ENCODE results near the gene CCDC150. TPM values are rescaled to one million over a fixed set of nuclear protein-coding genes. Genes with fewer than 3 reads are reported as not detected.

Gene CCDC150
- total RNA-seq, 1 donor, result 5.8 TPM

- Histone ChIP-seq H3K27me3 (ENCODE audit: insufficient read depth, low read length) (no peaks in the 10 kb centered on the region), H4K20me1 (ENCODE audit: insufficient read depth, low read length) (no peaks in the 10 kb centered on the region), H3K36me3 (ENCODE audit: insufficient read depth, low read length) (no peaks in the 10 kb centered on the region), H3K4me3 (ENCODE audit: insufficient read depth, low read length) (no peak overlapping the region), H3K27ac (ENCODE audit: low read depth, low read length) (no peak overlapping the region), H2AFZ (ENCODE audit: low read length) (no peak overlapping the region), H3K4me2 (ENCODE audit: insufficient read depth, low read length) (no peak overlapping the region), H3K9me3 (ENCODE audit: low read depth, low read length) (no peaks in the 10 kb centered on the region), H3K4me1 (ENCODE audit: insufficient read depth, low read length) (no peaks in the 10 kb centered on the region), H3K79me2 (ENCODE audit: insufficient read depth, low read length) (no peaks in the 10 kb centered on the region)
- TF ChIP-seq CTCF (IDR thresholded peaks at IDR 0.05; ENCODE audit: extremely low read depth, low read depth, low read length), result no peak
- DNase-seq (ENCODE audit: insufficient read length, low spot score, missing footprints), result no peak
These were observed 103.7 kb downstream of the CCDC150 start for GRCh38 chr2:196743165-196743564.

GRCh38 chr2:196745711-196746110 lies 106.2 kb downstream of the CCDC150 start:
- Histone ChIP-seq H3K4me2 (ENCODE audit: insufficient read depth, low read length) (no peak overlapping the region), H3K27me3 (ENCODE audit: insufficient read depth, low read length) (no peaks in the 10 kb centered on the region), H3K79me2 (ENCODE audit: insufficient read depth, low read length) (no peaks in the 10 kb centered on the region), H3K9me3 (ENCODE audit: low read depth, low read length) (no peaks in the 10 kb centered on the region), H4K20me1 (ENCODE audit: insufficient read depth, low read length) (no peaks in the 10 kb centered on the region), H3K27ac (ENCODE audit: low read depth, low read length) (no peak overlapping the region), H2AFZ (ENCODE audit: low read length) (no peak overlapping the region), H3K4me1 (ENCODE audit: insufficient read depth, low read length) (no peaks in the 10 kb centered on the region), H3K36me3 (ENCODE audit: insufficient read depth, low read length) (no peaks in the 10 kb centered on the region), H3K4me3 (ENCODE audit: insufficient read depth, low read length) (no peak overlapping the region)
- DNase-seq (ENCODE audit: insufficient read length, low spot score, missing footprints), result no peak
- no peak for TF ChIP-seq CTCF (IDR thresholded peaks at IDR 0.05; ENCODE audit: extremely low read depth, low read depth, low read length)

- H4K20me1 ChIP-seq (ENCODE audit: insufficient read depth, low read length), result no peaks in the 10 kb centered on the region
- no peaks in the 10 kb centered on the region for H3K36me3 ChIP-seq (ENCODE audit: insufficient read depth, low read length)
- no peak overlapping the region for H2AFZ ChIP-seq (ENCODE audit: low read length)
- no peak overlapping the region for H3K4me2 ChIP-seq (ENCODE audit: insufficient read depth, low read length)
- no peak overlapping the region for H3K27ac ChIP-seq (ENCODE audit: low read depth, low read length)
- H3K4me3 ChIP-seq (ENCODE audit: insufficient read depth, low read length), result no peak overlapping the region
- no peaks in the 10 kb centered on the region for H3K79me2 ChIP-seq (ENCODE audit: insufficient read depth, low read length)
- no peak for TF ChIP-seq CTCF (IDR thresholded peaks at IDR 0.05; ENCODE audit: extremely low read depth, low read depth, low read length)
- H3K27me3 ChIP-seq (ENCODE audit: insufficient read depth, low read length), result no peaks in the 10 kb centered on the region
- no peaks in the 10 kb centered on the region for H3K9me3 ChIP-seq (ENCODE audit: low read depth, low read length)
- no peak for DNase-seq (ENCODE audit: insufficient read length, low spot score, missing footprints)
- H3K4me1 ChIP-seq (ENCODE audit: insufficient read depth, low read length), result no peaks in the 10 kb centered on the region
These were observed 107.9 kb downstream of the CCDC150 start for GRCh38 chr2:196747400-196747799.

- Histone ChIP-seq H3K27ac (ENCODE audit: low read depth, low read length) (no peak overlapping the region), H2AFZ (ENCODE audit: low read length) (no peak overlapping the region), H3K4me3 (ENCODE audit: insufficient read depth, low read length) (no peak overlapping the region), H3K79me2 (ENCODE audit: insufficient read depth, low read length) (no peaks in the 10 kb centered on the region), H4K20me1 (ENCODE audit: insufficient read depth, low read length) (no peaks in the 10 kb centered on the region), H3K4me1 (ENCODE audit: insufficient read depth, low read length) (no peaks in the 10 kb centered on the region), H3K27me3 (ENCODE audit: insufficient read depth, low read length) (no peaks in the 10 kb centered on the region), H3K9me3 (ENCODE audit: low read depth, low read length) (no peaks in the 10 kb centered on the region), H3K4me2 (ENCODE audit: insufficient read depth, low read length) (no peak overlapping the region), H3K36me3 (ENCODE audit: insufficient read depth, low read length) (no peaks in the 10 kb centered on the region)
- TF ChIP-seq CTCF (IDR thresholded peaks at IDR 0.05; ENCODE audit: extremely low read depth, low read depth, low read length), result no peak
- no peak for DNase-seq (ENCODE audit: insufficient read length, low spot score, missing footprints)
These were observed 108.6 kb downstream of the CCDC150 start for GRCh38 chr2:196748123-196748522.

All from osteoblast (primary cell).